ENCODE results near the gene POR.

The POR gene

DNA sequence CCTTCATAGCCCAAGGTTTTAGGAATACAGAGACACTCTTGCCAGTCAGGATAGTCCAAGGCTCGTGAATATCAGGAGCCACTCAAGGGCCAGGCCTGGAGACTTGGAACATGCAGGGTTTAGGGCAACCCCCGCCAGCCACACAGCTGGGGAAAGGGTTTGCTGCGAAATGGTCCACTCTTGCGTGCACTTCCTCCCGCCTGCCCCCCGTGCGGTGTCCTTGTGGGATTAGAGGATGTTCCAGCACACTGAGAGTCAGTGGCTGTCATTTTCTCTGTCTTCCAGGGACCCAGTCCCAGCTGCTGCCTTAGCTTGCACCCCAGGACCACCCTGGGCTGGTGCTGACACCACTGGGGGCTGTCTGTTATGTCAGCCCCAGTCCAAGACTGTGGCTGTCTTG lies 38.5 kb downstream of the POR start:
- Histone ChIP-seq H3K4me1 (ENCODE audit: control insufficient read depth, insufficient read depth, low read length) (peaks cover 10% of the 10 kb centered on the region), H3K4me3 (ENCODE audit: insufficient read depth, low read depth, low read length) (no peak overlapping the region), H3K36me3 (ENCODE audit: control insufficient read depth, insufficient read depth, low read length) (peaks cover 11% of the 10 kb centered on the region), H3K9me3 (ENCODE audit: control insufficient read depth, low read length) (no peaks in the 10 kb centered on the region), H3K27me3 (ENCODE audit: control insufficient read depth, insufficient read depth, low read length, poor library complexity, severe bottlenecking) (no peaks in the 10 kb centered on the region), H3K27ac (ENCODE audit: insufficient read depth, low read depth, low read length, poor library complexity, severe bottlenecking) (no peak overlapping the region)
- 95 to 96% methylated on average over 7 of the region's 7 CpGs for WGBS, 2 experiments

DNA sequence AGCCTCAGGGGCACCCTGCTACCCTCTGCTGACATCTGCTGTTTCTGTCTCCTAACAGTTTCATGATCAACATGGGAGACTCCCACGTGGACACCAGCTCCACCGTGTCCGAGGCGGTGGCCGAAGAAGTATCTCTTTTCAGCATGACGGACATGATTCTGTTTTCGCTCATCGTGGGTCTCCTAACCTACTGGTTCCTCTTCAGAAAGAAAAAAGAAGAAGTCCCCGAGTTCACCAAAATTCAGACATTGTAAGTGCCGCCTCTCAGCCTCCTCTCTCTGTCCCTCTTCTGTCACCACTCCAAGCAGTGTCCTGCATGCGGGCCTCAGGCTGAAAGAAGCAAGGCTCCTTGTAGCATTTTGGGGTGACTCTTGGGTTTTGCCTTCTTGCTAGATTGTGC lies 39.0 kb downstream of the POR start:
- no peaks in the 10 kb centered on the region for H3K9me3 ChIP-seq (ENCODE audit: control insufficient read depth, low read length)
- 90 to 95% methylated on average over 11 of the region's 11 CpGs for whole genome bisulfite sequencing, 2 experiments
- H3K4me1 ChIP-seq (ENCODE audit: control insufficient read depth, insufficient read depth, low read length) = peaks cover 10% of the 10 kb centered on the region
- no peak overlapping the region for H3K27ac ChIP-seq (ENCODE audit: insufficient read depth, low read depth, low read length, poor library complexity, severe bottlenecking)
- no peaks in the 10 kb centered on the region for H3K27me3 ChIP-seq (ENCODE audit: control insufficient read depth, insufficient read depth, low read length, poor library complexity, severe bottlenecking)
- no peak overlapping the region for H3K4me3 ChIP-seq (ENCODE audit: insufficient read depth, low read depth, low read length)
- H3K36me3 ChIP-seq (ENCODE audit: control insufficient read depth, insufficient read depth, low read length) = peaks cover 11% of the 10 kb centered on the region

DNA sequence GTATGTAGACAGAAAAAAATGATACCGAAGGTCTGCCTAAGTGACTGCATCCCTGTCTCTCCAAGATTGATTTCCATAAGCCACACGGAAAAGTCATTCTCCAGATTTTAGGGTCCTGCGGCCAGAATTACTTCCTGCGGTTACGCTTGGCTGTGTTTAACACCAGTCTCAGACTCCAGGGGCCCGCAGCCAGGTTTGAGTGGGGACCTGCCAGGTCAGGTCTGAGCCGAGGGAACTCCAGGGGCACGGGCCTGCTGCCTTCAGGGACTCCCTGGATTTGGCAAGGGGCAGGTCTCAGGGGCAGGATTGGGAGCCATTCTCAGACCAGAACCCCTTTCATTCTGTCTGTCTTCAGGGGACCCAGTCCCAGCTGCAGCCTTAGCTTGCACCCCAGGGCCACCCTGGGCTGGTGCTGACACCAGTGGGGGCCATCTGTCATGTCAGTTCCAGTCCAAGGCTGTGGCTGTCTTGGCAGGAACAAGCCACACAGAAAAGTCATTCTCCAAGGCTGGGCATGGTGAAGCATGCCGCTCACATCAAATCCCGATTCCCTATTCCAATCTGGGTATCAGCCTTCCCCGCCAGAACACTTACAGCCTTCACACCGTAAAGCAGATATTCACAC lies 40.5 kb downstream of the POR start:
- Histone ChIP-seq H3K27me3 (ENCODE audit: control insufficient read depth, insufficient read depth, low read length, poor library complexity, severe bottlenecking) (no peaks in the 10 kb centered on the region), H3K4me1 (ENCODE audit: control insufficient read depth, insufficient read depth, low read length) (peaks cover 10% of the 10 kb centered on the region), H3K27ac (ENCODE audit: insufficient read depth, low read depth, low read length, poor library complexity, severe bottlenecking) (no peak overlapping the region), H3K36me3 (ENCODE audit: control insufficient read depth, insufficient read depth, low read length) (peaks cover 11% of the 10 kb centered on the region), H3K4me3 (ENCODE audit: insufficient read depth, low read depth, low read length) (no peak overlapping the region), H3K9me3 (ENCODE audit: control insufficient read depth, low read length) (no peaks in the 10 kb centered on the region)
- 94 to 96% methylated on average over 12 of the region's 12 CpGs for WGBS, 2 experiments

DNA sequence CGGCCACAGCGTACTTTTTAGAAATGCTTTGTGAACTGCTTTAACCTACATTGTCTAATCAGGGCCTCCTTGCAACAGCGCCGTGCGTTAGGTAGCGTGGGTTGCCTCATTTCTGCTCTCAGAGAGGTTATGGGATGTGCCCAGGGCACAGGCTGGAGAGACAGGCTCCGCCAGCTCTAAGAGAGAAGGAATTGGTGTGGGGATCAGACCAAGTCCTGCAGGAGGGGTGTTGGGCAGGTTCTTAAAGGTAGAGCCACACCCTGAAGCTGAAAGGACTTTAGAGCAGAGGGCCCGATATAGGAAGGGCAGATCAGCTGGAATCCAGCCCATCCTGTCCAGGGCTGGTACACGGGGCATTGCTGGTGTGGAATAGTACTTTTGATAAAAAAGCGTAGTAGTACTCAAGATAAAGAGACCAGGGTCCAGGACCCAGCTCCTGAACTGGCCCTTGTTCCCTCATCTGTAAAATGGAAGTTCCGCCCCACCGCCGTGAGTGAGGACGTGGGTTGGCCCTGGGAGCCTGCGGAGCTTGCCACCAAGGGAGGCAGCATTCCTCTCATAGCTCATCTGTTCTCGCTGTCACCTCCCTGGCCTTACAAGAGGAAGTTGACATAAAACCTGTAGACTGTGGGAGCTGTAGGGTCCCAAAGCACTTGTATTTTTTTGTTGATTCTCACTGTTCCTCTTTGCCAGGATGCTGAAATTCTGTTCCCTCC lies 42.2 kb downstream of the POR start:
- WGBS, 2 experiments = 64 to 66% methylated on average over 16 of the region's 16 CpGs
- peaks cover 10% of the 10 kb centered on the region for H3K4me1 ChIP-seq (ENCODE audit: control insufficient read depth, insufficient read depth, low read length)
- no peak overlapping the region for H3K27ac ChIP-seq (ENCODE audit: insufficient read depth, low read depth, low read length, poor library complexity, severe bottlenecking)
- no peaks in the 10 kb centered on the region for H3K9me3 ChIP-seq (ENCODE audit: control insufficient read depth, low read length)
- H3K36me3 ChIP-seq (ENCODE audit: control insufficient read depth, insufficient read depth, low read length) = peaks cover 11% of the 10 kb centered on the region
- no peak overlapping the region for H3K4me3 ChIP-seq (ENCODE audit: insufficient read depth, low read depth, low read length)
- no peaks in the 10 kb centered on the region for H3K27me3 ChIP-seq (ENCODE audit: control insufficient read depth, insufficient read depth, low read length, poor library complexity, severe bottlenecking)

DNA sequence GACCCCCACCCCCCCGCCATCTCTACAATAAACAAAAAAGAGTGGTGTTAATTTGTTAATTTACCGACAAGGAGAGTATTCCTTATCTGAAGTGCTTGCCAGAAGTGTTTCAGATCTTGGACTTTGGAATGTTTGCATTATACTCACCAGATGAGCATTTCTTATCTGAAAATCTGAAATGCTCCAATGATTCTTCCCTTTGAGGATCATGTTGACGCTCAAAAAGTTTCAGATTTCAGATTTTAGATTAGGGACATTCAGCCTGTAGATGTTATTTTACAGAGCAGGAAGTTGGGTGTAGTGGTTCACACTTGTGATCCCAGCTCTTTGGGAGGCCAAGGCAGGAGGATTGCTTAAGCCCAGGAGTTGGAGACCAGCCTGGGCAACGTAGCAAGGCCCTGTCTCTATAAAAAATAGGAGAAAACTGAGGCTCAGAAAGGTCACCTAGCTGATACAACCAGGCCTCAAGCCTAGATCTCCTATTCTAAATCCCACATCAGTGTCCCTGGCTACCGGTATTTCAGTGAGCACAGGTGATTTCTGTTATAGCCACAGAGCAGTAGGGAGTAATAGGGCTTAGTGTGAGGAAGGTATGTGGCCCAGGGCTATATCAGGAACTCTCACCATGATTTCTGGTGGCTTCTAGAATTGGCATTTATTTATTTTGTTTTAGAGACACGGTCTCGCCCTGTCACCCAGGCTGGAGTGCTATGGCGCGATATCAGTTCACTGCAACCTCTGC lies 44.0 kb downstream of the POR start:
- H3K27me3 ChIP-seq (ENCODE audit: control insufficient read depth, insufficient read depth, low read length, poor library complexity, severe bottlenecking) = no peaks in the 10 kb centered on the region
- no peaks in the 10 kb centered on the region for H3K9me3 ChIP-seq (ENCODE audit: control insufficient read depth, low read length)
- H3K4me1 ChIP-seq (ENCODE audit: control insufficient read depth, insufficient read depth, low read length) = peaks cover 22% of the 10 kb centered on the region
- no peak overlapping the region for H3K27ac ChIP-seq (ENCODE audit: insufficient read depth, low read depth, low read length, poor library complexity, severe bottlenecking)
- no peak overlapping the region for H3K4me3 ChIP-seq (ENCODE audit: insufficient read depth, low read depth, low read length)
- peaks cover 9% of the 10 kb centered on the region for H3K36me3 ChIP-seq (ENCODE audit: control insufficient read depth, insufficient read depth, low read length)
- WGBS, 2 experiments = 96 to 98% methylated on average over 9 of the region's 9 CpGs

DNA sequence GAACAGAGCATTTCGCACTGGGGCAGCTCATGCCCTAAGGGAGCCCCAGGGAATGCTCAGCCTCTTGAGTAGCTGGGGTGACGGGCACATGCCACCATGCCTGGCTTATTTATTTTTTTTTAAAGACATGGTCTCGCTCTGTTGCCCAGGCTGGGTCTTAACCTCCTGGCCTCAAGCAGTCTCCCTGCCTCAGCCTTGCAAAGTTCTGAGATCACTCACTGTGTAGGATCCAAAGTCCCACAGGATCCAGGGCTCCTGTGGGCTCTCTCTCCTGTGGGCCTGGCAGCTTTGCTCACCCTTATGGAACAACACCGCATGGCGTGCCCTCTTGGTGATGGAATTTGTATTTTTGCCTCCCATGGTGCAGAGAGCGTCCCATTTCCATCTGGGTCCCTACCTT lies 45.4 kb downstream of the POR start:
- H3K9me3 ChIP-seq (ENCODE audit: control insufficient read depth, low read length) = no peaks in the 10 kb centered on the region
- H3K27ac ChIP-seq (ENCODE audit: insufficient read depth, low read depth, low read length, poor library complexity, severe bottlenecking) = no peak overlapping the region
- H3K4me3 ChIP-seq (ENCODE audit: insufficient read depth, low read depth, low read length) = no peak overlapping the region
- WGBS, 2 experiments = 93 to 95% methylated on average over 6 of the region's 6 CpGs
- H3K36me3 ChIP-seq (ENCODE audit: control insufficient read depth, insufficient read depth, low read length) = peaks cover 3% of the 10 kb centered on the region
- peaks cover 22% of the 10 kb centered on the region for H3K4me1 ChIP-seq (ENCODE audit: control insufficient read depth, insufficient read depth, low read length)
- no peaks in the 10 kb centered on the region for H3K27me3 ChIP-seq (ENCODE audit: control insufficient read depth, insufficient read depth, low read length, poor library complexity, severe bottlenecking)

DNA sequence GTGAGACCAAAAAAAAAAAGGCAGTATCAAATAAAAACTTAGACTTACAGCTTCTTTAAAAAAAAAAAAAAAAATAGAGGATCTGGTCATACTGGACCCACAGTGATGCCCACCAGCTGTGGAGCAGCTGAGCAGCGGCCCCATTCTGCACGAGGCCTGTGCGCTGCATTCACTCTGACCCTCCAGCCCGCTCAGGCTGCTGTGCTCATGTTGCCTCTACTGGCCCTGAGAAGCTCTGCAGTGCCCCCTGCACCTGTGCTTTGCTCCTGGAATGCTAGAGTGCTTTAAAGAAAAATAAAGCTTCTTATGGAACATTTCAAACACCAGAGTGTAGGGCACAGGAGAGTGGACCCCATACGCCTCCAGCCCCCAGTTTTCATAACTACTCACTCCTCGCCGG lies 46.3 kb downstream of the POR start:
- H3K36me3 ChIP-seq (ENCODE audit: control insufficient read depth, insufficient read depth, low read length) = no peaks in the 10 kb centered on the region
- WGBS, 2 experiments = 87 to 90% methylated on average over 7 of the region's 7 CpGs

DNA sequence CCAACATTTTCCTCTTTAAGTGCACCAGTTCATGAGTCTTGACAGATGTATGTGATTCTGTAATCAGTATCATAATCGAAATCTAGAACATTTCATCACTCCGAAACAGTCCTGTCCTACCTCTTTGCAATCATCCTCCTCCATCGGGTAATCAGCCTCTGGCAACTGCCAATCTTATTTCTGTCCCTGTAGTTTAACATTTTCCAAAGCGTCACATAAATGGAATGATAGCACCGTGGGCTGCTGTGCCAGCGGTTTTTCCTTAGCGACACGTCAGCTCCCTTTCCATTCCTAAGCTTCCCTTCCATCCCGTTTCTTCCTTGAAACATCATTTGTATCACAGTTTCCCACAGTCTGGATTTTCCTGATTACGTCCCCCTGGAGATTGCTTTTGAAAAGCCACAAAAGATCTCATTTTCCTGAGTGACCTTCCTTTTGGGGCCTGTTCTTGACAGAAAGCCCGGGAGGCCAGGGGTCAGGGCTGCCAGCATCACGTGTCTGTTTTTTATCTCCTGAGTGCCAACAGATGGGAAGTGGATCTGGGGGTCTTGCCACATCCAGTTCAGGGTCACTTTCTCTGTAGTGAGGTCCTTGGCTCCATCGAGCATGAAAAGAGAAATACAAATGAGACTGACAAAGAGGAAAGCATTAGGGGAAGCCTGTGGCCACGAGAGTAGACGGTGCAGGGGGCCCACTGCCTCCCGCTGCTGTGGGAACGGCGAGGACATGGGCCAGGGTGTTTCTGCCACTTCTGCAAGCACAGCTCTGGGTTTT lies 47.8 kb downstream of the POR start:
- Histone ChIP-seq H3K4me1 (ENCODE audit: control insufficient read depth, insufficient read depth, low read length) (peaks cover 32% of the 10 kb centered on the region), H3K4me3 (ENCODE audit: insufficient read depth, low read depth, low read length) (no peak overlapping the region), H3K9me3 (ENCODE audit: control insufficient read depth, low read length) (no peaks in the 10 kb centered on the region), H3K27ac (ENCODE audit: insufficient read depth, low read depth, low read length, poor library complexity, severe bottlenecking) (peak overlapping the region; percentile 75), H3K36me3 (ENCODE audit: control insufficient read depth, insufficient read depth, low read length) (no peaks in the 10 kb centered on the region), H3K27me3 (ENCODE audit: control insufficient read depth, insufficient read depth, low read length, poor library complexity, severe bottlenecking) (no peaks in the 10 kb centered on the region)
- 69 to 79% methylated on average over 18 of the region's 18 CpGs for WGBS, 2 experiments

More for the DNA sequence above, 46.3 kb downstream of the POR start:
- no peak overlapping the region for H3K4me3 ChIP-seq (ENCODE audit: insufficient read depth, low read depth, low read length)
- peaks cover 27% of the 10 kb centered on the region for H3K4me1 ChIP-seq (ENCODE audit: control insufficient read depth, insufficient read depth, low read length)
- no peak overlapping the region for H3K27ac ChIP-seq (ENCODE audit: insufficient read depth, low read depth, low read length, poor library complexity, severe bottlenecking)
- no peaks in the 10 kb centered on the region for H3K27me3 ChIP-seq (ENCODE audit: control insufficient read depth, insufficient read depth, low read length, poor library complexity, severe bottlenecking)
- H3K9me3 ChIP-seq (ENCODE audit: control insufficient read depth, low read length) = no peaks in the 10 kb centered on the region

DNA sequence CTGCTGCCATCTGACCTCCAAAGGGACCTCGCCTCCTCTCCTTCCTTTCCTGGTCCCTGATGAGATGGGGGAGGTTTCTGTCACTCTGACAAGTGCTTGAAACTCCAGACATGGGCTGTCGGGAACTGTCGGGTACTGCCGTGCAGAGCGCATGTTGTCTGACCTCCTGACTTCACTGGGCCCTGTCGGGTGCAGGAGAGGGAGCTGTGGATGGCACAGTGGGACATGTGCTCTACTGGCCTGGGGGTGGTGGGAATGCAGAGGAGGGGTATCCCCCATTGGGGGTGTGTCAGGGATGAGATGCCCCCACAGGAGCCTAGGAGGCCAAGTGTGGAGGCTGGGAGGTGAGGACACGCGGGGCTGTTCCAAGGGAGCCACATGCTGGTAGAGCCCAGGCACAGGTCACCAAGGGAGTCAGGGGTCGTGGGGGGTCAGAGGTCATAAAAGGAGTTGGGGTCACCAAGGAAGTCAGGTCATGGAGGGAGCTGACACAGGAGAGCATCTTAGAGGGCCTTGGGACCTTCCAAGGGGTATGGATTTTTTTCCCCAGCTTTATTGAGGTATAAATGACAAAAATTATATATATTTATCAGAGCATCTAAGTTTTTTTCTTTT lies 48.5 kb downstream of the POR start:
- Histone ChIP-seq H3K36me3 (ENCODE audit: control insufficient read depth, insufficient read depth, low read length) (no peaks in the 10 kb centered on the region), H3K4me1 (ENCODE audit: control insufficient read depth, insufficient read depth, low read length) (peaks cover 39% of the 10 kb centered on the region), H3K9me3 (ENCODE audit: control insufficient read depth, low read length) (no peaks in the 10 kb centered on the region), H3K4me3 (ENCODE audit: insufficient read depth, low read depth, low read length) (no peak overlapping the region), H3K27me3 (ENCODE audit: control insufficient read depth, insufficient read depth, low read length, poor library complexity, severe bottlenecking) (no peaks in the 10 kb centered on the region), H3K27ac (ENCODE audit: insufficient read depth, low read depth, low read length, poor library complexity, severe bottlenecking) (peak overlapping the region; percentile 75)
- WGBS, 2 experiments = 89% methylated on average over 9 of the region's 9 CpGs
